B cell (primary cell): ENCODE data around the gene UGT1A6. TPM values are rescaled to one million over a fixed set of nuclear protein-coding genes. Genes with fewer than 3 reads are reported as not detected.
"Not testable (repeated sequence)": the region's sequence is repeated elsewhere in the genome, so short reads cannot be mapped to it uniquely, and the experiment has no call there.

Experiments
- ATAC-seq: fragments of 200-7000 bp; cut with Tn5 transposase; one replicate; pipeline ENCODE4 v1.10.0; 2021; ENCODE audit warnings: low read depth, mild to moderate bottlenecking, moderate number of reproducible peaks, moderate library complexity
- CTCF ChIA-PET: fragments of 350-600 bp; sonication (Branson Sonifier 250); formaldehyde crosslinking; loops from one replicate; lab custom pipeline; 2021; ENCODE audit warnings: antibody characterized with exemption, inconsistent platforms; lab: Charles Lee
- POLR2A ChIA-PET: fragments of 350-600 bp; sonication (Branson Sonifier 250); formaldehyde crosslinking; loops from one replicate; lab custom pipeline; 2021; ENCODE audit warnings: antibody characterized with exemption; lab: Charles Lee
- DNase-seq: peaks from one replicate; pipeline ENCODE4 v3.0.0; 2013
- H2AFZ ChIP-seq: 2 replicates; pipeline ENCODE4 v1.6.1; 2012; ENCODE audit warnings: mild to moderate bottlenecking, low read depth, low read length; ENCODE audit not compliant: insufficient read depth, poor library complexity, severe bottlenecking
- H3K27ac ChIP-seq, 2 donors: 1 replicate in 1 of 2; 2 replicates in 1 of 2; pipeline ENCODE4 v1.5.1; 2012 to 2013; ENCODE audit warnings: low read length in 2 of 2, mild to moderate bottlenecking in 2 of 2, moderate library complexity in 1 of 2
- H3K27me3 ChIP-seq, 4 experiments: fragments of 200-600 bp in 1 of 4; sonication (generic) in 1 of 4; replicated peaks in 1 of 4; 1 replicate in 2 of 4; 2 replicates in 2 of 4; pipeline versions ENCODE4 v1.6.1 to v1.7.0; 2013 to 2016; ENCODE audit warnings: low read length in 3 of 4, mild to moderate bottlenecking in 2 of 4, mixed read lengths in 1 of 4, moderate library complexity in 1 of 4; ENCODE audit not compliant: insufficient read depth in 4 of 4, control insufficient read depth in 3 of 4; ENCODE audit errors: control extremely low read depth in 1 of 4
- H3K36me3 ChIP-seq, 2 experiments: replicated peaks in 1 of 2; 1 replicate in 1 of 2; 2 replicates in 1 of 2; pipeline versions ENCODE4 v1.6.1 to v1.7.1; 2013; ENCODE audit warnings: low read length in 1 of 2; ENCODE audit not compliant: insufficient read depth in 2 of 2, control insufficient read depth in 1 of 2; ENCODE audit errors: control extremely low read depth in 1 of 2, extremely low read depth in 1 of 2
- H3K4me1 ChIP-seq, 2 donors: fragments of 200-600 bp in 1 of 2; sonication (generic) in 1 of 2; 1 replicate in 1 of 2; 2 replicates in 1 of 2; pipeline versions ENCODE4 v1.5.1 to v1.6.1; 2013 to 2017; ENCODE audit warnings: low read length in 2 of 2; ENCODE audit not compliant: control insufficient read depth in 2 of 2, insufficient read depth in 2 of 2
- H3K4me2 ChIP-seq: replicated peaks from 2 replicates; pipeline ENCODE3; 2012; ENCODE audit warnings: mild to moderate bottlenecking, low read depth, low read length; ENCODE audit not compliant: poor library complexity, severe bottlenecking
- H3K4me3 ChIP-seq, 5 experiments: fragments of 200-600 bp in 1 of 5; sonication (generic) in 1 of 5; 1 replicate in 3 of 5; 2 replicates in 2 of 5; pipeline versions ENCODE4 v1.5.1 to v1.7.0; 2011 to 2016; ENCODE audit warnings: low read length in 4 of 5, mild to moderate bottlenecking in 4 of 5, low read depth in 2 of 5, control low read depth in 1 of 5, moderate library complexity in 1 of 5; ENCODE audit not compliant: insufficient read depth in 1 of 5; ENCODE audit errors: control extremely low read depth in 1 of 5, extremely low read depth in 1 of 5
- H3K79me2 ChIP-seq: fragments of 200-600 bp; sonication (generic); one replicate; pipeline ENCODE4 v1.6.0; 2016; ENCODE audit warnings: low read length; ENCODE audit not compliant: control insufficient read depth, insufficient read depth
- H3K9ac ChIP-seq: fragments of 200-600 bp; sonication (generic); 2 replicates; pipeline ENCODE4 v1.6.1; 2017; ENCODE audit warnings: mild to moderate bottlenecking, low read length, moderate library complexity
- H3K9me3 ChIP-seq, 3 donors: one replicate each; pipeline versions ENCODE4 v1.6.1 to v1.7.1; 2013; ENCODE audit warnings: low read length in 2 of 3; ENCODE audit not compliant: control insufficient read depth in 2 of 3, insufficient read depth in 1 of 3; ENCODE audit errors: control extremely low read depth in 1 of 3
- H4K20me1 ChIP-seq: 2 replicates; pipeline ENCODE4 v1.6.0; 2012; ENCODE audit warnings: mild to moderate bottlenecking, low read length; ENCODE audit not compliant: insufficient read depth, control insufficient read depth, poor library complexity, severe bottlenecking
- H3K27ac Mint-ChIP-seq: one replicate; pipeline ENCODE4 v1.8.0; 2021; ENCODE audit warnings: mixed read lengths
- H3K27me3 Mint-ChIP-seq: one replicate; pipeline ENCODE4 v1.8.0; 2021; ENCODE audit warnings: mixed read lengths
- H3K4me1 Mint-ChIP-seq: one replicate; pipeline ENCODE4 v1.8.0; 2021; ENCODE audit warnings: mixed read lengths
- H3K4me3 Mint-ChIP-seq: one replicate; pipeline ENCODE4 v1.8.0; 2021; ENCODE audit warnings: mixed read lengths
- H3K9me3 Mint-ChIP-seq: one replicate; pipeline ENCODE4 v1.8.0; 2022; ENCODE audit warnings: mixed read lengths; ENCODE audit not compliant: insufficient read depth
- EZH2 ChIP-seq: IDR thresholded peaks from 2 replicates; pipeline ENCODE4 v1.6.1; 2012; ENCODE audit warnings: borderline replicate concordance, low read depth, mild to moderate bottlenecking, moderate library complexity, low read length; ENCODE audit not compliant: insufficient read depth, poor library complexity, severe bottlenecking
- WGBS: methylation state at CpG from one replicate; pipeline ENCODE4 v1.1.5; 2013; ENCODE audit warnings: missing lambda C conversion rate; ENCODE audit not compliant: insufficient coverage; 5-methylcytosine and 5-hydroxymethylcytosine counted together
- intact Hi-C: fragments of 100-400 bp; cut with micrococcal nuclease; formaldehyde crosslinking; loops from one replicate; pipeline ENCODE4 v1.10.0; 2022
- polyA plus RNA-seq: library from polyadenylated mRNA; depleted of rRNA; stranded (reverse); fragments of >200 nt; gene quantifications from 2 replicates; pipeline ENCODE4 v1.2.3, GENCODE V29; 2012
- total RNA-seq, 2 donors: library from RNA; stranded (reverse); fragments of 120-200 nt in 1 of 2; gene quantifications; 1 replicate in 1 of 2; 2 replicates in 1 of 2; pipeline versions ENCODE4 v1.2.3 to v1.2.4, GENCODE V29; 2013 to 2022
- TF ChIP-seq, protein P1 (sequence below): fragments of 200-600 bp; IDR thresholded peaks from one replicate; pipeline ENCODE4 v1.8.0; 2022; ENCODE audit warnings: antibody characterized with exemption, mild to moderate bottlenecking

The UGT1A6 gene
- total and polyA plus RNA-seq, 2 donors (not counting 1 experiment from before 2014, with no cell fraction given), result not detected

- WGBS, result 73% methylated on average over 4 of the region's 6 CpGs
- H3K4me2 ChIP-seq, result no peak overlapping the region
- Mint-ChIP-seq H3K27ac (no peak overlapping the region), H3K9me3 (no peaks in the 10 kb centered on the region), H3K4me3 (no peak overlapping the region), H3K4me1 (no peaks in the 10 kb centered on the region), H3K27me3 (peaks cover 46% of the 10 kb centered on the region)
- no peak overlapping the region for H3K9ac ChIP-seq
- no peak for DNase-seq
- H3K27me3 ChIP-seq, result peaks cover 0 to 2% (median 0%) of the 10 kb centered on the region in 4 experiments
- ChIA-PET POLR2A (no interaction called here), CTCF (no interaction called here)
- TF ChIP-seq, protein P1, sequence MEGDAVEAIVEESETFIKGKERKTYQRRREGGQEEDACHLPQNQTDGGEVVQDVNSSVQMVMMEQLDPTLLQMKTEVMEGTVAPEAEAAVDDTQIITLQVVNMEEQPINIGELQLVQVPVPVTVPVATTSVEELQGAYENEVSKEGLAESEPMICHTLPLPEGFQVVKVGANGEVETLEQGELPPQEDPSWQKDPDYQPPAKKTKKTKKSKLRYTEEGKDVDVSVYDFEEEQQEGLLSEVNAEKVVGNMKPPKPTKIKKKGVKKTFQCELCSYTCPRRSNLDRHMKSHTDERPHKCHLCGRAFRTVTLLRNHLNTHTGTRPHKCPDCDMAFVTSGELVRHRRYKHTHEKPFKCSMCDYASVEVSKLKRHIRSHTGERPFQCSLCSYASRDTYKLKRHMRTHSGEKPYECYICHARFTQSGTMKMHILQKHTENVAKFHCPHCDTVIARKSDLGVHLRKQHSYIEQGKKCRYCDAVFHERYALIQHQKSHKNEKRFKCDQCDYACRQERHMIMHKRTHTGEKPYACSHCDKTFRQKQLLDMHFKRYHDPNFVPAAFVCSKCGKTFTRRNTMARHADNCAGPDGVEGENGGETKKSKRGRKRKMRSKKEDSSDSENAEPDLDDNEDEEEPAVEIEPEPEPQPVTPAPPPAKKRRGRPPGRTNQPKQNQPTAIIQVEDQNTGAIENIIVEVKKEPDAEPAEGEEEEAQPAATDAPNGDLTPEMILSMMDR, result no peak
- TF ChIP-seq EZH2, result no peak
- H4K20me1 ChIP-seq, result no peaks in the 10 kb centered on the region
- no peaks in the 10 kb centered on the region for H3K36me3 ChIP-seq
- H3K4me1 ChIP-seq, result no peaks in the 10 kb centered on the region
- ATAC-seq, result no peak
- intact Hi-C loops, result no loop called here
- no peak overlapping the region for H3K27ac ChIP-seq
- no peaks in the 10 kb centered on the region for H3K79me2 ChIP-seq
- H2AFZ ChIP-seq, result no peak overlapping the region
- no peak overlapping the region for H3K4me3 ChIP-seq
- H3K9me3 ChIP-seq, result peaks cover 0 to 3% (median 0%) of the 10 kb centered on the region in 3 donors
Measured at GRCh38 chr2:233654501-233654900, 38.2 kb upstream of the UGT1A6 start.

- H3K9ac ChIP-seq, result no peak overlapping the region
- POLR2A ChIA-PET, result no interaction called here
- 82% methylated on average over 1 of the region's 1 CpG for WGBS
- H3K79me2 ChIP-seq, result no peaks in the 10 kb centered on the region
- H3K27ac ChIP-seq, result no peak overlapping the region
- H3K27ac Mint-ChIP-seq, result no peak overlapping the region
- no peak overlapping the region for H2AFZ ChIP-seq
- intact Hi-C loops, result no loop called here
- H3K27me3 Mint-ChIP-seq, result peaks cover 51% of the 10 kb centered on the region
- peaks cover 0 to 3% (median 0%) of the 10 kb centered on the region in 4 experiments for H3K27me3 ChIP-seq
- no peaks in the 10 kb centered on the region for H4K20me1 ChIP-seq
- H3K4me3 ChIP-seq, result no peak overlapping the region
- no peaks in the 10 kb centered on the region for H3K36me3 ChIP-seq
- H3K4me2 ChIP-seq, result no peak overlapping the region
- H3K4me3 Mint-ChIP-seq, result no peak overlapping the region
- no peaks in the 10 kb centered on the region for H3K4me1 ChIP-seq
- H3K9me3 ChIP-seq, result peaks cover 0 to under 1% (median 0%) of the 10 kb centered on the region in 3 donors
- CTCF ChIA-PET, result no interaction called here
- H3K9me3 Mint-ChIP-seq, result no peaks in the 10 kb centered on the region
- TF ChIP-seq EZH2, result no peak
- TF ChIP-seq, protein P1, result no peak
- DNase-seq (no peak), ATAC-seq (no peak)
- no peaks in the 10 kb centered on the region for H3K4me1 Mint-ChIP-seq
Measured at GRCh38 chr2:233655043-233655442, 37.6 kb upstream of the UGT1A6 start.

- H3K27me3 ChIP-seq, CTCF ChIA-PET, POLR2A ChIA-PET, DNase-seq, H3K9me3 ChIP-seq, H3K36me3 ChIP-seq, H3K9ac ChIP-seq, intact Hi-C loops, H3K9me3 Mint-ChIP-seq, H2AFZ ChIP-seq, ATAC-seq, H3K79me2 ChIP-seq, H4K20me1 ChIP-seq, H3K4me1 Mint-ChIP-seq, H3K27ac Mint-ChIP-seq, H3K27ac ChIP-seq, H3K4me2 ChIP-seq, H3K4me3 ChIP-seq, H3K4me3 Mint-ChIP-seq, H3K4me1 ChIP-seq: not testable (repeated sequence)
- WGBS, result no CpG with 5 or more reads among the region's 3 CpGs
- H3K27me3 Mint-ChIP-seq, result peaks cover 45% of the 10 kb centered on the region
Measured at GRCh38 chr2:233655943-233656342, 36.7 kb upstream of the UGT1A6 start.
